Body of pancreas (tissue), 4 donors: ENCODE results near the gene ADAMTS17. TPM values are rescaled to one million over a fixed set of nuclear protein-coding genes. Genes with fewer than 3 reads are reported as not detected.
A peak's percentile ranks its signal among the peaks of the same experiment; 100 is the strongest.

Source experiments
- ATAC-seq: fragments of 150-250 bp; one replicate; pipeline ENCODE4 v1.9.1; 2016
- DNase-seq, 4 donors: peaks; one replicate each; pipeline ENCODE4 v3.0.0-alpha.2; 2019
- H3K27ac ChIP-seq, 4 donors: fragments of 200-600 bp; sonication (generic); 1 replicate in 3 of 4; 2 replicates in 1 of 4; pipeline versions ENCODE4 v1.5.1 to v1.6.1; 2016 to 2019; ENCODE audit warnings: mild to moderate bottlenecking in 1 of 4, mixed read lengths in 1 of 4, moderate library complexity in 1 of 4
- H3K27me3 ChIP-seq, 2 donors: fragments of 200-600 bp; sonication (generic); one replicate each; pipeline ENCODE4 v1.6.0; 2016; ENCODE audit warnings: mild to moderate bottlenecking in 1 of 2
- H3K36me3 ChIP-seq, 2 donors: fragments of 200-600 bp; sonication (generic); replicated peaks in 1 of 2; 2 replicates each; pipeline ENCODE4 v1.5.1; 2016; ENCODE audit warnings: low read depth in 2 of 2; ENCODE audit not compliant: insufficient read depth in 1 of 2
- H3K4me1 ChIP-seq: fragments of 200-600 bp; sonication (generic); one replicate; pipeline ENCODE4 v1.6.0; 2016
- H3K4me3 ChIP-seq, 2 donors: fragments of 200-600 bp; sonication (generic); 1 replicate in 1 of 2; 2 replicates in 1 of 2; pipeline ENCODE4 v1.5.1; 2016 to 2019
- H3K9me3 ChIP-seq, 3 donors: fragments of 200-600 bp; sonication (generic); 1 replicate in 2 of 3; 2 replicates in 1 of 3; pipeline ENCODE4 v1.5.1; 2016
- CTCF ChIP-seq, 7 experiments: fragments of 450-650 bp in 4 of 7; fragments of 200-600 bp in 3 of 7; sonication (generic) in 3 of 7; IDR thresholded peaks; one replicate each; pipeline ENCODE4 v1.5.1; 2016 to 2019; ENCODE audit warnings: antibody characterized with exemption in 7 of 7
- POLR2A ChIP-seq, 3 donors: fragments of 450-650 bp; IDR thresholded peaks; one replicate each; pipeline ENCODE4 v1.6.1; 2016; ENCODE audit warnings: antibody characterized with exemption in 3 of 3, mild to moderate bottlenecking in 2 of 3
- WGBS, 2 donors: methylation state at CpG; one replicate each; pipeline ENCODE4 v1.1.5; 2017; 5-methylcytosine and 5-hydroxymethylcytosine counted together
- intact Hi-C: fragments of 100-400 bp; cut with DNase I; formaldehyde crosslinking; loops from one replicate; pipeline ENCODE4 v1.15.1; 2023
- total RNA-seq, 2 donors: library from RNA; depleted of rRNA; stranded (reverse); fragments of >200 nt; gene quantifications; one replicate each; pipeline ENCODE4 v1.1.0, GENCODE V29; 2016

ADAMTS17 gene
- total RNA-seq, 2 donors from 2014 or later: 24.6 to 26.0 TPM

- H3K4me1 ChIP-seq: peaks cover 50% of the 10 kb centered on the region
- WGBS, 2 donors: 76 to 81% methylated on average over 10 of the region's 10 CpGs
- no peaks in the 10 kb centered on the region for H3K9me3 ChIP-seq
- no peak for TF ChIP-seq CTCF (IDR thresholded peaks at IDR 0.05)
- TF ChIP-seq POLR2A (IDR thresholded peaks at IDR 0.05): no peak
- H3K36me3 ChIP-seq: no peaks in the 10 kb centered on the region
- DNase-seq: no peak
- no peak for ATAC-seq
- H3K4me3 ChIP-seq: no peak overlapping the region
- intact Hi-C loops: loop anchor here (5.0 to 10.0 kb wide), 2 partner anchors 133 to 406 kb away; no protein-coding TSS in a partner anchor
- H3K27me3 ChIP-seq: no peaks in the 10 kb centered on the region
- no peak overlapping the region for H3K27ac ChIP-seq
Observed at GRCh38 chr15:100338247-100338646, 3.5 kb downstream of the ADAMTS17 start.

- Histone ChIP-seq H3K4me3 (no peak overlapping the region), H3K36me3 (no peaks in the 10 kb centered on the region), H3K27me3 (no peaks in the 10 kb centered on the region), H3K9me3 (no peaks in the 10 kb centered on the region), H3K4me1 (peaks cover 48% of the 10 kb centered on the region), H3K27ac (no peak overlapping the region)
- intact Hi-C loops: loop anchor here (5.0 to 10.0 kb wide), 2 partner anchors 133 to 405 kb away; no protein-coding TSS in a partner anchor
- 89 to 90% methylated on average over 14 to 17 of the region's 17 CpGs for WGBS, 2 donors
- DNase-seq (no peak), ATAC-seq (no peak)
- no peak for TF ChIP-seq CTCF (IDR thresholded peaks at IDR 0.05)
- TF ChIP-seq POLR2A (IDR thresholded peaks at IDR 0.05): no peak
Observed at GRCh38 chr15:100337096-100338044, 4.4 kb downstream of the ADAMTS17 start.

GRCh38 chr15:100336061-100336460, 5.7 kb downstream of the ADAMTS17 start:
- Histone ChIP-seq H3K4me1 (peaks cover 45% of the 10 kb centered on the region), H3K9me3 (no peaks in the 10 kb centered on the region), H3K4me3 (no peak overlapping the region), H3K27ac (peak overlapping the region in 1 of 4 donors; percentile 53), H3K27me3 (no peaks in the 10 kb centered on the region), H3K36me3 (no peaks in the 10 kb centered on the region)
- intact Hi-C loops: loop anchor here (5.0 to 10.0 kb wide), 2 partner anchors 131 to 404 kb away; no protein-coding TSS in a partner anchor
- no peak for DNase-seq
- WGBS, 2 donors: 68 to 71% methylated on average over 6 of the region's 6 CpGs
- no peak for ATAC-seq
- TF ChIP-seq CTCF (IDR thresholded peaks at IDR 0.05): no peak
- no peak for TF ChIP-seq POLR2A (IDR thresholded peaks at IDR 0.05)

GRCh38 chr15:100335335-100335999, 6.3 kb downstream of the ADAMTS17 start:
- no peaks in the 10 kb centered on the region for H3K27me3 ChIP-seq
- ATAC-seq (peak; percentile 75), DNase-seq (peak; percentile 34 to 61 (median 50))
- H3K36me3 ChIP-seq: no peaks in the 10 kb centered on the region
- TF ChIP-seq CTCF (IDR thresholded peaks at IDR 0.05): no peak
- no peak for TF ChIP-seq POLR2A (IDR thresholded peaks at IDR 0.05)
- peak overlapping the region in 3 of 4 donors; percentile 14 to 53 (median 51) for H3K27ac ChIP-seq
- H3K4me1 ChIP-seq: peaks cover 41% of the 10 kb centered on the region
- 56 to 58% methylated on average over 8 to 9 of the region's 9 CpGs for WGBS, 2 donors
- no peaks in the 10 kb centered on the region for H3K9me3 ChIP-seq
- H3K4me3 ChIP-seq: no peak overlapping the region
- intact Hi-C loops: loop anchor here (5.0 to 10.0 kb wide), 2 partner anchors 131 to 403 kb away; no protein-coding TSS in a partner anchor
